Heart left ventricle (tissue), 13 donors: Measurements from ENCODE around the gene TFIP11.

ENCODE experiments used
- CTCF ChIP-seq, 12 donors: fragments of 200-600 bp; sonication (generic) in 4 of 12; IDR thresholded peaks; one replicate each; pipeline versions ENCODE4 v1.5.0 to v1.8.0; 2018 to 2022; ENCODE audit warnings: antibody characterized with exemption in 12 of 12, mild to moderate bottlenecking in 5 of 12
- POLR2A ChIP-seq, 2 donors: fragments of 450-650 bp; IDR thresholded peaks; one replicate each; pipeline ENCODE4 v1.6.1; 2017; ENCODE audit warnings: antibody characterized with exemption in 2 of 2, mild to moderate bottlenecking in 2 of 2, moderate library complexity in 2 of 2
- donor health status: ischemic (EF 13 %, LVEDD 7.1; RV severe dilation, severe dysfunction).
- donor health status: DM: no; HTN: yes; CAD: no.
- donor health status: DM: no; HTN: no; CAD: no.
- donor health status: ischemic (EF 25% LVEDD 6.9; RV normal size, moderate dysfunction).
- donor health status: ischemic (EF 25% LVEDD 5.7; RV mildly dilated, moderate dysfunction).
- donor health status: ischemic (EF 35%, LVEDD 5.7; RV mildly dilated, moderate dysfunction).
- donor health status: nonischemic (EF 11% LVEDD 7.7; RV severe dilation, severe dysfunction).
- donor health status: DM: yes; HTN: yes; CAD: no.
- donor health status: PGD.
- donor health status: ischemic (EF 29% LVEDD 5.4; RV normal size, mild dysfunction).
- donor health status: nonischemic (EF 23%, LVEDD 6.1; RV moderate dilation, normal function).

DNA sequence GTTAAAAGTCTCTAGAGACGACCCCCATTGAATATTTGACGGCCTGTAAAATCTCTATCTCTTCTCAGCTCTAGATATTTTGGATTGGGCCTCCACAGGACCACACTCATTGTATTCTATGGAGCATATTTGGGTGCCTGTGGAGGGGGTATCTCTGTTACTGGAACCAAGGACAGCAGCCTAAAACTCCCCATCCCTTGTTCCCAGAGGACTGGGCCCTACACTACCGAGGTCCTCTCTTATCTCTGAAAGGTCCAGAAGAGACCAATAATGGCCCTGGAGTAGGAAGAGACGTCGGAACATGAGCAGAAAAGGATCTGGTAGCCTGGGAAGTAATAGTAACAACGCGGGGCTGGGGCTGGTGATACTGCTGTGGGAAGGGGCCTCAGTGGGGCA is 29.2 kb downstream of the TFIP11 start:
- TF ChIP-seq POLR2A (IDR thresholded peaks at IDR 0.05) = no peak
- TF ChIP-seq CTCF (IDR thresholded peaks at IDR 0.05) = no peak
